Hippocampal formation (tissue), 2 donors: Measurements from ENCODE around the gene SGK1.

Source experiments
- DNase-seq, 2 donors: peaks; one replicate each; lab custom pipeline; 2025; lab: John Stamatoyannopoulos, UW

Gene SGK1

DNA sequence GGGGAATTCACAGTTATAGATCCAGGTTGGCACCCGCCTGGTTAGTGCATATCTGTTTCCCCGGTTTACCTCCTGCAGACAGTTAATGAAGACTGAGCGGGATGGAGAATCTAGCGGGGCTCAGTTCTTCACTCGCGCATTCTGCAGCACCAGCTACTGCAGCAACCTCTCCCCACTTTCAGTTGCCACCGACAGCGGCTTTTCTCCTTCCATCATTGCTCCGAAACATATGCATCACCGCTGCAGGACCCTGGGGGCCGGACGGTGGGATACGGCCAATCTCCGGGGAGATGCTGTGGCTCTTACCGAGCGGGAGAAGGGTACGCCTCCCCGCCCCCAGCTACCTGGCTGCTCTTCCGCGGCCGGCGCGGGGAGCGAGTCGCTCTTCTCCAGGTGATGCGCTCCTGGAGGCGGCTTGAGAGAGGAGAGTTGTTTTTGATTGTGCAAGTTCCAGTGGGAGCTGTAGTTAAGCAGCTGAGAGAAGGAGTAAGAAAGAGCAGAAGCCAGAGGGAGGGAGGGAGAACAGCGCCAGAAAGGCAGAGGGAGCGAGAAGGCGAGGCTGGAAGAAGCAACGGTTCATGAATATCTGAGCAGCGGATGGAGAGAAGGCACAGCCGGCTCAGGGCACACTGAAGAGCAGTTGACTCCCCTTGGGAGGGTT, at the start of gene SGK1:
Gene SGK1 (minus strand): TSS at position 642 of the 661 bp plus-strand sequence. CDS start 652 bp downstream, outside the sequence.
- DNase-seq: peak; percentile 77 to 79

DNA sequence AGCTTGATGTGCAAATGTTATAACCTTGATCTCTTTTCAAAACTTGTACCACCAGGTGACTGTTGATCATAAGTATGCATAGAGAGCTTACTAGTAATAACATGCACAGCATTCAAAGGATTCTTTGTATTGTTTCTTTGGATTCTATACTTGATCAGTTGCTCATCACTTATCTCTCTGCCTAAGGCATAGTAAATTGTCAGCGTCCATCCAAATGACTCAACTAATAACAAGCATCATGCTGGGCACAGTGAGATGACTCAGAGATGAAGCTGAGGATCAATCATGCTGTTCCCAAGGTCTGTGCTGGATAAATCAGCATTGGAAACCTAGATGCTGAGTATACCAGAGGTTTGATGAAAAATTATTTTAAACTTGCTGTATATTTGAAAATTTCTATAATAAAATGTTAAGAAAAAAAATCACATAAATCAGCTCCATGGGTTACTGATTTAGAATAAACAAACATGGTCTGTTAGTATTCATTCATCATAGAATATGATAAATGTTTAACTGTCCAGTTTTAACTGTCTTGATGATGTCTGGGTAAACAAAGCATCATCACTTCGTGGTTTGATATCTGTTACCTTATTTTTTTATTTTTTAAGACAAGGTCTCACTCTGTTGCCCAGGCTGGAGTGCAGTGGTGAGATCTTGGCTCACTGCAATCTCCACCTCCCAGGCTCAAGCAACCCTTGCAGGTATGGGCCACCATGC, 45.6 kb upstream of the SGK1 start:
- DNase-seq: no peak

DNA sequence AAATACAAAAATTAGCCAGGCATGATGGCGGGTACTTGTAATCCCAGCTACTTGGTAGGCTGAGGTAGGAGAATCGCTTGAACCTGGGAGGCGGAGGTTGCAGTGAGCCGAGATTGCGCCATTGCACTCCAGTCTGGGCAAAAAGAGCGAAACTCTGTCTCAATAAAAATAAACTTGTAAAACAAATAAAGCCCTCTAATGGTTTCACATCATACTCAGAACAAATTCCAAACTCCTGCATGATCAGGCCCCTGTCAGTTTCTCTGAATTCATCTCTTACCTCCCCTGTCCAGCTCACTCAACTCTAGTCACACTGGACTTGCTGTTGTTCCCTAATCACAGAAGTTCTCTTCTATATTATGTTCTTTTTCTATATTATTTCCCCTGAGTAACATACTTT, 43.1 kb upstream of the SGK1 start:
- DNase-seq: no peak

DNA sequence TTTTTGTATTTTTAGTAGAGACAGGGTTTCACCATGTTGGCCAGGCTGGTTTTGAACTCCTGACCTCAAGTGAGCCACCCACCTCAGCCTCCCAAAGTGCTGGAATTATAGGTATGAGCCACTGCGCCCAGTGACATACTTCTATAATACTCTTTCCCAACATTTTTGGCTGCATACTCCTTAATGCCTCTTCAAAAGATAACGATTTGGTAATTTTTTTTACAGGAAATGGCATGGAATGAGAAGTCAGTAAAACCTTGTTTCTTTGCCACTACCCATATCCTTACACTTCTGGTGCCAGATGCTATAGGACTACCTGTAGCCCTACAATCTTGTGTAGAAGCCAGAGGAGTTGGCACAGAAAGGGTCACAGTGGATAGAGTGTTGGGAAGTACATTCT, 41.4 kb upstream of the SGK1 start:
- no peak for DNase-seq

DNA sequence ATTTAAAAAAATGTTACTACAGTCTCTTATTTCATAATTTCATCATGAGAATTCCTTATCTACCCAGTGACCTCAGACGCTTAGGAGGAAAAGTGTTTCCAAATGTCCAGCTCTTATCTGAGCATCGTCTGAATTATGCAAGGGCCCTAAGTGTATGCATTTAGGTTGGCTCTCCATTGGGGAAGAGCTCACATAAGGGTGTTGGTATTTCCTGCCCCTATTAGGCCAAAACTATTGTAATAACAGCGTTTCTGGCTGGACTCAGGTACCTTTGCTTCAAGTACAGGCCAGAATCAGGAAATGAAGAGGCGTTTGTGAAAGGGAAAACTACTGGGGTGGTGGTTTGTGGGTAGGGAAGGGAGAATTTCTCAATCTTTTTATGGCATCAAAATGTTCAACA, 40.4 kb upstream of the SGK1 start:
- DNase-seq: no peak

DNA sequence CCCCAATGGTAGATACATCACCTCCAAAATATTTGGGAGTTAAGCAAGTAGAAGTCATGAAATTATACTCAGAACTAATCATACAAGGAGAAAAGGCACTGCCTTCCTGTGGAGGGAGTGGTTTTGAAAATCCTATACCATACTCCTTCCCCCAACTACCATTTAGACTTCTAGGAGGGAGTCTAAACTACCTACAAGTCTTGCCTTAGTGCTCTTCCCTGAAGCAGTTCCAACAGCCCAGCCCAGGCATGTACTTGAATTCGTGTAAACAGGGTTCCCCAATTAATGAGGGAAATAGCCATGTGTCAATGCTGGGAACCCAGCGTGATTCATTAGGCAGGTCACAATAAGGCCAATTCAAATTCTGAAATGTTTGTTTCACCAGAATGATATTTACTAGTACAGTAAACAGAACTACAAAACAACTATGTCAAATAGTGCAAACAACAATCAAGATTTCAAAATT, 39.1 kb upstream of the SGK1 start:
- DNase-seq: no peak

DNA sequence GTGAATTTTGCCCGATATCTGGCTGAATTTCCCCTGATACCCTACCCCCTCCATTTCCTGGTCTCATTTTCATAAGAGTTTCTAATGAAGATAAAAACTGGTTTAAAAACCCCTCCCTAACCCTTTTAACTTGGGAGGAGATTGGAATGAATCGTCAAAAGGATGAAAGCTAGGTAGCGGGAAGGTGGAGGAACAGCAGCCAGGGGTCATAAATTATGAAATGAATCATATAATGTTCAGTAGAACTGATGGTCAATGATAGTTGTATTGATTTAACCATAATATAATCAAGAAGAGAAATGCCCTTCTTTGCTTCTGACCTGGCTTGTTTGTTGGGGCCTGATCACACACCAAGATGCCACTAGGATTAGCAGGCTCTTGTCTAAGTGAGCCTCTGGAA, 38.5 kb upstream of the SGK1 start:
- no peak for DNase-seq

DNA sequence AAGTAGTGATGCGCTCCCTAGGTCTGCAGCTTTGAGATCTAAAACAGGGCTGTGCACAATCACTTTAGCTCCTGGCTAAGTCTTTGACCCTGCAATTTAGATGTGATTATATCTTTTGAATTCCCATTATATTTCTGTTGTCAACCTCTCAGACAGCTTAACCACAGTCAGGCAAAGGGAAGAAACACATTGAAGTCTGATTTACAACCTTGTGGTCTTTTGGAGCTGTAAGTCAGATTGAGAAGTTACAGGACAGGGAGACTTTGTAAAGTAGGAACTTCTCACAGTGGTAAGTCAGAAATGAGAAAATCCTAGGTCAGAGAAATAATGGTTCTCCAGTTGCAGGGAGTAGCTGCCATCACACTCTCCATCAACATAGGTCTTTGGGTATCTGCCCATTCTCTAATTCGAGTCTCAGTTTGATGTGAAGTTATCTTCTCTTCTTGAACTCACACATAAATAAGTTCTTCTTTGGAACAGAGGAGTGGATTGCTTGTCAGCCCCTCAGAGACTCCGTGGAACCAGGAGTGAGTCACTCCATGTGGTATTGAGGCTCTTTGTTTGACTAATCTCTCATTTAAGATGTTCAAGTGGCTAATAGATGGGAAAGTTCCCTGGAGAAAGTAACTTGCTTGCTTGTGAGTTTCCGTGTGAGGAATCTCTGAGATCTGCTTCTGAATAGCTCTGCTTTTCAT, 35.0 kb upstream of the SGK1 start:
- DNase-seq: no peak

DNA sequence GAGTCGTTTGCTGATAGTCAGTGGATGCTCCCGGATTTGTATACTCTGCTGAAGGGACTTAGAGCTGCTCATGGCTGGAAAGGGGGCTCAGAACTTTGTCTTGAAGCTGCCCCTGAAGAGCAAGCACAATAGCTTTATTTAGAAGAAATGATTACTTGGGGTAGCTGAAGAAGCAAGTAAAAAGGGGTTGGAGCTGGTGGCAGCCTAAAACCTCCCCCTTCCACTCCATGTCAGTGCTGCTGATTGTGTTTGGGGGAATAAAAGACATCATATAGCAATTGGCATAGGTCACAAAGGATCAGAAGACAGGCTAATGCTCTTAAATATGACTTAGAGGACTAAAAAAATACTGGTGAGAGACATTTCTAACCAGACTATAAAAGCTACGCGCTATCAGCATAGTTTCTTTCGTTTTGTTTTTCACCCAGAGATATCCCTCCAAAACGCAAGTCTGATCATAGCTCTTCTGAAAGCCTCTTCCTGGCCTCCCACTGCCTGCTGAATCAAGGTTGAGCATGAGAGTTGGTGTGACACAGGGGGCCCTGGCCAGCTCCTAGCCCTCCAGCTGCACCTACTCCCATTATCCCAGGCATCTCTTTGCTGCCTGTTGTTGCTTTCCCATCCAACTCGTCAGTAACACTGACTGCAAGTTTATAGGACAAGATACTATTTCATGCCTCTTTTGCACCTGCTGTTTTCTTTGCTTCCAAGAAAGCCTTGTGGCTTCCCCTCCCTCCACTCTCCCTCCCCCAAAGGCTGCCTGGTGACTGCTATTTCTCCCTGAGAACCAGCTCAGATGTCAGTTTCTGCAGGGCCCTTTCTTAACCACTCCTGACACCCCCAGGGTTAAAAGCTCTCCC, 33.9 kb upstream of the SGK1 start:
- no peak for DNase-seq

DNA sequence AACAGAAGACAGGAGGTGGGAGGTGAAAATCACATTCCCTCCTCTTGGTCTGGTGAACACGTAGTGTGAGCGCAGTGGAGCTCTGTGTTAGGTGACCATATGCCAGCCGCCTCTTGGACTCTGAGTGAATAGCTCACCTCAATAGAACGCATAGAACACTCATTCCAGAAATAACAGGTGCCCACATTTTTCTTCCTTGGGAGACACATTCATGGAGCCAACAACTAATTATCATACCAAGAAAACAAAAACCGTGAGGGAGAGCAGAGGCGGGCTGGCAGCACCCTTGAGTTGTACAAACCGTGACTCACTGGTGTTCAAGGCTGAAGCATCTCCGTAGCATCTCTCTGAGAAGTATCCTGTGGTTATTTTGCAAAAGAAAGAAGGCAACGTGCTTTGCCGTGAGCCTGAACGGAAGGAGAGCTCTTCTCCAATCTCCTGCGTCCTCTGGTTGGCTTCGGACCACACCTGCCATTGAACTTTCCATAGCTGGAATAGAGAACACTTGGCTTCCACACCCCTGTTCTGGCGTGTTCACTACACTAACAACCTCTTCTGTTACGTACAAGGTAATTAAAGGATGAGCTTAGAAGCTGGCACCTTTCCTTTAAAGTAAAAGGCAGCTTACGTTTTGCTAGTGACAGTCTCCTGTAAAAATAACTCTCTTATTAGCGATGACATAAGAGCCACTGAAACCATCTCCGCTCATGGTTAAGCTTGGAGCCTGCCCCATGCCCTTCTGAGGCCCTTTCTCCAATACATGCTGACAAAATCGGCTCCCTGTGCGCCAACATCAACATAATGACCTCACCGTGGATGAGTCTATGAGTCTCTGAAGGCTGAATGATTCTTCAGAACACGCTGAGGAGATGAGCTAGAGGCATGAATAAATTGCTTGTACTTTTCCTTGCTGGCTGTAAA, 30.2 kb upstream of the SGK1 start:
- DNase-seq: peak; percentile 27 to 41

DNA sequence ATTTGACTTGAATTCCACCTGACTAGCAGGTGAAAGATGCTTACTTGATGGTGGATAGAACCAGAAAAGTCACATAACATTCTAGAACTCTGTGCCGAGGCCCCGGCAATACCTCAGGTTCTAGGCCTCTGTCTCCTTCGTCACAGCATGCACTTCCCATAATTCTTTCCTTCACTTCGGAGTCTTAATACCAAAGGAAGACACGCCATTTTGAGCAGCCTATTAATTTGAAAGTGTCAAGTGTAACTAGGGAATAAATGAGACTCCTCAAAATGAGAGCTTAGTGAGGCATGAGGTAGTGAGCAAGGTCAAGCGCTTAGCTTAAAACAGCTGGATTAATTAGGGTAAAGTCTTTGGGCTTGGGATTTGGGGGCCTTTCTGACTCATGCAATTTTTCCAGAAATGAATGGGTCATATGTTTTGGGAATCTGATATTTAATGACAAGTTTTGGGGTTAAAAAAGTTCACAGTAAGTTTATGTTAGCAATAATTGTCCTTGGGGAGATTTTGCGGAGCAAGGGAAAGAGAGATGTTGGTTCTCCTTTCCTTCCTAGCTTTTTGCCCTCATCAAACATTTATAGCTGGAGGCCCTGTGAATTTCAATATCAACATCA, 29.1 kb upstream of the SGK1 start:
- DNase-seq: no peak

DNA sequence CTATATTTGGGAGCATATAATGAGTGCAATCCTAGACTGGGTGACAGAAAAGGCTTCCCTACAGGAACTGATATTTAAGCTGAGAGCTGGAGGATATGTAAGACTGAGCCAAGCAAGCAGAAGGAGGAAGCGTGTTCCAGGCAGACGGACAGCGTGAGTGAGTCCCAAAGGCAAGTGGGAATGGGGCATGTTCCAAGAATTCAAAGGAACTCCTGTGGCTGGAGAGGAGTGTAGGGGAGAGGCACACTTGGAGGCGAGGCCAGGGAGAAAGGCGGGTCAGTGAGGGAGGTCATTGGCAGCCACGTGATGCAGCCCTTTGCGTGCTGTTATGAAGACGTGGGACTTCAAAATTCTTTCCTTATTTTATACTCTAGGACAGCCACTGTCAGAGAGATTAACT, 27.9 kb upstream of the SGK1 start:
- no peak for DNase-seq

DNA sequence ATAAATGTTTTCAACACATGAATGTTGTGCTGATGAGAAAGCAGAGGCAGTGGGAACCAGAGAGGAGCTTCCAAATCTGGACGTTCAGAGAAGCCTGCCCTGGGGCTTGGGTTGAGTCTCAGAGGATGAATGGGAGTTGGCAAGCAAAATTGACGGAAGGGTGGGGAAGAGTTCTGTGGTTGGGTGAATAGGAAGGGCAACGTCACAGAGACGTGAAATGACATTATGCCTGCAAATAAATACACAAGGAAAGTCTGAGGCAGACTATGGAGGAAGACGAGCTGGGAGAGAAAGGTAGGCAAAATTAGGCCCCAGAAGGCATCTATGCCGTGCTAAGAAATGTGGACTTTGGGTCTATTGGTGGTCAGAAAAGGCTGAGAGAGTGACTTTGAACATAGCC, 25.2 kb upstream of the SGK1 start:
- DNase-seq: no peak

DNA sequence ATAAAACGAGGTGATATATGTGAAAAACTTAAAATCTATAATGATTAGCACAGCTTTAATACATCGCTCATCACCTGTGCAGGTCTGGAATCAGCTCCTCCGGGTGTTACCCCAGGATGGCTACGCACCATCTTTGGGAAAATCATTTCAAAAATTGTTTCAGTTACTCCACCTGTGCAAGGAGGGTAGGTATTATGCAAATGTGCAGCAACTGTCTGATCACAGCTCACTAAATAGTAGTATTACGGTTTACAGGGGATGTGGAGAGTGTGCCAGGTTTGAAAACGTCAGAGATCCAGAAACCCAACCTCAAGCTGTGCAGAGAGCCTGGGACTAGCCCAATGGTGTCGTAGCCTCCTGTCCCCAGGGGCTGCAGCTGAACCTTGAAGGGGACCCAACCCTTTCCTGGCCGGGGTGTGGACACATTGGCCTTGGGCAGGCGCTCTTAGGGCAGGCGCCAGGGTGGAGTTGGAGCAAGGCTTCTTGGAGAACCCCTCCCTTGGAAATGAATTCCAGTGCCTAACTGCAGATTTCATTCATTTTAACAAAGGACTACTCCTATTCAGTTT, 24.2 kb upstream of the SGK1 start:
- no peak for DNase-seq

DNA sequence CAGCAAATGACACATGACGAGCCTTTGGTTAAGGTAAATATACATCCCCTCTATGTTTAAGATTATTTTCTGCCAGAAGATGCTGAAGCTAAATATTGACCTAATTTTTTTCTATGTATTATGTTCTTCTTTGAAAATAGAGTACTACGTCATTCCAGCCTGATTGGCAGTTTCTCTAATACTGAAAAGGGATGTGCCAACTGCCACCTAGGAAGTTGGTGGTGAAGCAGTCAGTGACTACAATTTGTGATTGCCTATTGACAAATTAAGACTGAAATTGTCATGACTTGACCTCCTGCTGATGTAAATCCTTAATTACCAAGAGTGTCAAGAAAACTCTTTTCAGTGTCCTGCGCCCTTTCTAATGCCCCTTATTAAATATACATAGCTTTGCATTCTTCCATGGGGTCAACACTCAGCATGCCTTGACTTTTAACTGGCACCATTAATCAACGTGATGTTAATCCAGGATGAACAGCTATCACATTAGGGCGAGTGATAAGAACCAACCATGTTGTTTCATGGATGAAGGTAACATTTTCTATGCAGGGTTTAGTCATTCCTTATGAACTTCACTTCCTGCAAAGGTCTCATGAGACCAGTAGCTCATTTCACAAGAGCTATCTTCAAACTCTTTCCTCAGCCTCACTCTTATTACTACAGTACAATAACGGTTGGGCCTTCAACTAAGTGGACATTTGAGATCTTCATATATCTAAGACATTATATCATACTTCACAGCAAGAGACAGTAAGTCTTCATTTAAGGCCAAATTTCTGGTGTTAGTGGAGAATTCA, 22.5 kb upstream of the SGK1 start:
- no peak for DNase-seq

DNA sequence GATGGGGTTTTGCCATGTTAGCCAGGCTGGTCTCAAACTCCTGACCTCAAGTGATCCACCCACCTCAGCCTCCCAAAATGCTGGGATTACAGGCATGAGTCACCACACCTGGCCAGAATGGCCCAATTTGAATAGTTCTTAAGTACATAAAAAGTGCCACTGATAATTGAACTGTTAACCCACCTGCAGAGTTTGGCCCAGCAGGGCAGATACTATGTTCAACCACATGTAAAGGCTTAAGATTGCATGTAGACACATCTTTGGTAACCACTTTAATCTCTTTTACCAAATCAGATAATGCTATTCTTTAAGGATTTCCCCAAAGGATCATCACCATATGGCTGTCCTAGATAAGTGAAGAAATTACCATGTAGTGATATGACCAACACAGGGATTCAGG, 21.3 kb upstream of the SGK1 start:
- no peak for DNase-seq

DNA sequence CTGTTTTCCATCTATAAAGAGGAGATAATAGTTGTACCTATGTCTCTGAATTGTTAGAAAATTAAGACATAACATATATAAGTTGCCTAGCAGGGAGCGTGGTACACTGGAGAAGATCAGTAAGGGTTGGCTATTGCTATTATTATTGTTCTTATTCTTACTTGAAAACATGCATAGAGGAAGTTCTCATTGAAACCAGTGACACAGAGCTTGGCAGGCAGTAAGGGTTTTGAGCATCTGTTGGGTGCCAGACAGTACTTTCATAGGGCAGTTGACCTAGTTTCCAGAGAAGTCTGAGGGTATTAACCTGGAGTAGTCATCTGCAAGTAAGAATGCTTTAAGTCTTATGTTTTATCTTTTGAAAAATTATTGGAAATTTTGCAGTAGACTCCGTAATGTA, 13.3 kb upstream of the SGK1 start:
- no peak for DNase-seq

DNA sequence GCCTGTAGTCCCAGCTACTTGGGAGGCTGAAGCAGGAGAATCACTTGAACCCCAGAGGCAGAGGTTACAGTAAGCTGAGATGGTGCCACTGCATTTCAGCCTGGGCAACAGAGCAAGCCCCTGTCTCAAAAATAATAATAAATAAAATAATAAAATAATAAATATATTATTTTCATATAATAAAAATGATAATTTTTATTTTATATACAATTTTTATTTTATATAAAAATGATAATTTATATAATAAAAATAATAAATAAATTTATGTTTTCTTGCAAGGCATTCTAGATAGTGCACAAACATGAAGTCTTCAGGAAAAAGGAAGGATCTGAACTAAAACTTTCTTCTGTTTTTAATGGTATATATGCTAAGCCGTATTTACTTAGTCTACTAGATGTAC, 12.6 kb upstream of the SGK1 start:
- no peak for DNase-seq

DNA sequence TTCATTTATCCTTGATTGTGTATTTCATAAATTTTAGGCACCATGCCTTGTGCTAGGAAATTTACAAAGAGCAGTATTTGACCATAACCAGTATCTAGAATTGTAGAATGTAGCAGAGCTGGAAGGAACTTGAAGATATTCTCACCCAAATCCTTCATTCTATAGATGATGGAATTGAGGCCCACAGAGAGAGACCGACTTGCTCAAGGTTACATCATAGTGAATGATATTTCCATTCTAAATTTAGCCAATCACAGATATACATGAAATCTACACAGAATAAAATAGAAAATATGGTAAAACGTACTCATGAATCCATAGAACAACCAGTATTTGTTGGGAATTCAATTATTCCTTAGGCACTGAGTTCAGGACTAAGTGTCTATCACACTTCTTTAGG, 10.9 kb upstream of the SGK1 start:
- DNase-seq: no peak
